H1 (cell line): Measurements from ENCODE around the gene OR4K17. TPM values are rescaled to one million over a fixed set of nuclear protein-coding genes. Genes with fewer than 3 reads are reported as not detected.

Experiments used
- BCL11A ChIP-seq, 2 experiments: IDR thresholded peaks; one replicate each; pipeline ENCODE4 v1.6.1; 2011; ENCODE audit warnings: low read depth in 2 of 2, low read length in 2 of 2, mild to moderate bottlenecking in 2 of 2
- EGR1 ChIP-seq: IDR thresholded peaks from 2 replicates; pipeline ENCODE4 v1.6.1; 2011; ENCODE audit warnings: low read depth, low read length, borderline replicate concordance
- EZH2 ChIP-seq: fragments of 200-600 bp; sonication (generic); IDR thresholded peaks from 2 replicates; pipeline ENCODE4 v1.7.1; 2012; ENCODE audit warnings: low read depth, mild to moderate bottlenecking, moderate library complexity, low read length, inconsistent platforms; ENCODE audit not compliant: severe bottlenecking
- KDM1A ChIP-seq: fragments of 200-600, 300-600 bp; sonication (generic); IDR thresholded peaks from 2 replicates; pipeline ENCODE4 v1.7.1; 2016; ENCODE audit warnings: mild to moderate bottlenecking, low read length, borderline replicate concordance
- NRF1 ChIP-seq: IDR thresholded peaks from 2 replicates; pipeline ENCODE4 v1.6.1; 2011; ENCODE audit warnings: mild to moderate bottlenecking, low read depth, low read length, improper control_type of control experiment
- SIX5 ChIP-seq: IDR thresholded peaks from 2 replicates; pipeline ENCODE4 v1.6.1; 2011; ENCODE audit warnings: mild to moderate bottlenecking, low read depth, low read length
- TAF7 ChIP-seq: optimal IDR thresholded peaks from 2 replicates; pipeline ENCODE3; 2011; ENCODE audit warnings: low read depth, mild to moderate bottlenecking, inconsistent platforms, low read length, moderate library complexity, borderline replicate concordance
- ZNF274 ChIP-seq: IDR thresholded peaks from 2 replicates; pipeline ENCODE4 v1.7.0; 2012; ENCODE audit warnings: low read length, borderline replicate concordance; ENCODE audit errors: extremely low read depth
- polyA plus RNA-seq, 7 experiments: library from polyadenylated mRNA; depleted of rRNA in 3 of 7; stranded (reverse) in 5 of 7; unstranded in 2 of 7; fragments of >200 nt in 5 of 7; fragments of 200-250 nt in 2 of 7; gene quantifications; 1 replicate in 5 of 7; 2 replicates in 1 of 7; 4 replicates in 1 of 7; pipeline versions ENCODE4 v1.2.1 to v1.2.3, GENCODE V29; 2011 to 2013; ENCODE audit warnings: missing spikeins in 2 of 7, mixed read lengths in 2 of 7
- total RNA-seq: library from RNA; stranded (reverse); fragmentation: NEBNext Ultra II Directional; extraction: Animal tissue kit (Norgen Biotek cat#: 25700); gene quantifications from 2 replicates; pipeline ENCODE4 v1.2.1, GENCODE V29; 2021
- TF ChIP-seq, protein P1 (sequence below): IDR thresholded peaks from 2 replicates; pipeline ENCODE4 v1.6.1; 2011; ENCODE audit warnings: low read depth, mild to moderate bottlenecking, low read length; ENCODE audit not compliant: insufficient read depth

OR4K17 gene
- total and polyA plus RNA-seq, 2 of the 8 experiments (the other 6 are each of a cell fraction or from before 2014, with no cell fraction given): not detected

DNA sequence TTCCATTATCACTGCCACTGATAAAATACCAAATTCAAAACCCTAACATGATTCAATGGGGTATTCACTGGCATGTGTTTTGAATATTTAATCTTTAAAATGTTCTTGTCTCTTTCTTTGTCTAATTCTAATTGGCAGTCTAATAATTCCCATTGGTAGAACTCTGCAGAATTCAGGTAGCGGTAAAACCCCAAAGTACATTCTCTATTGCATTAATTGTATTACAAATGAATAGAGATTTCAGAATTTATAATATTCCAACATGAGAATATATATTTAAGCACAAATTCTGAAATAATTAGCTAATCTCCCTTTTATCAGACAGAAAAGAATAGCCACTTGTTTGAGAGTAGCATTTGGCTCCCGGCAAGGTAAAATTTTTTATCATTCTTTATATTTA lies 28.0 kb downstream of the OR4K17 start, which contains the start of gene OR4N5 (continued):
- TF ChIP-seq TAF7: no peak
- TF ChIP-seq ZNF274: no peak
- TF ChIP-seq NRF1: no peak
- TF ChIP-seq EZH2: no peak
- TF ChIP-seq, protein P1, sequence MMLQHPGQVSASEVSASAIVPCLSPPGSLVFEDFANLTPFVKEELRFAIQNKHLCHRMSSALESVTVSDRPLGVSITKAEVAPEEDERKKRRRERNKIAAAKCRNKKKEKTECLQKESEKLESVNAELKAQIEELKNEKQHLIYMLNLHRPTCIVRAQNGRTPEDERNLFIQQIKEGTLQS: no peak
- no peak for TF ChIP-seq KDM1A
- TF ChIP-seq SIX5: no peak
- no peak for TF ChIP-seq EGR1
- no peak for TF ChIP-seq BCL11A (IDR thresholded peaks at IDR 0.05; ENCODE audit: low read depth in 2 of 2, low read length in 2 of 2)
